SK-N-SH (cell line): ENCODE data around the gene P3R3URF. TPM values are rescaled to one million over a fixed set of nuclear protein-coding genes. Genes with fewer than 3 reads are reported as not detected.

Experiments used
- CTCF ChIA-PET: fragments of 300-600, 350-600 bp; formaldehyde crosslinking; extraction: SDS; loops from one replicate; lab custom pipeline; 2021; lab: Yijun Ruan, JAX
- POLR2A ChIA-PET: fragments of 350-600 bp; sonication (Branson Sonifier 250); formaldehyde crosslinking; extraction: SDS; loops from one replicate; lab custom pipeline; 2020; ENCODE audit warnings: antibody characterized with exemption, inconsistent platforms; lab: Yijun Ruan, JAX
- DNase-seq: peaks from one replicate; pipeline ENCODE4 v3.0.0; 2012
- H2AFZ ChIP-seq: fragments of 200-600 bp; sonication (generic); 2 replicates; pipeline ENCODE4 v1.8.1; 2016; ENCODE audit warnings: antibody characterized with exemption, mild to moderate bottlenecking, low read depth
- H3F3A ChIP-seq: fragments of 200-600 bp; sonication (generic); replicated peaks from 2 replicates; pipeline ENCODE3; 2016; ENCODE audit warnings: antibody characterized with exemption, mild to moderate bottlenecking; ENCODE audit not compliant: insufficient read depth
- H3K27ac ChIP-seq, 2 experiments: fragments of 200-500 bp in 1 of 2; fragments of 200-600 bp in 1 of 2; sonication (Bioruptor generic) in 1 of 2; sonication (generic), shearing (Covaris generic) in 1 of 2; 2 replicates each; pipeline versions ENCODE4 v1.5.1 to v1.6.1; 2014 to 2016; ENCODE audit warnings: low read depth in 2 of 2, inconsistent platforms in 1 of 2, low read length in 1 of 2, mild to moderate bottlenecking in 1 of 2, mixed read lengths in 1 of 2
- H3K27me3 ChIP-seq: fragments of 200-600 bp; sonication (generic), shearing (Covaris generic); 2 replicates; pipeline ENCODE4 v1.6.1; 2016; ENCODE audit warnings: mixed run types; ENCODE audit not compliant: insufficient read depth
- H3K36me3 ChIP-seq, 2 experiments: fragments of 200-500 bp in 1 of 2; fragments of 200-600 bp in 1 of 2; sonication (Bioruptor generic) in 1 of 2; sonication (generic) in 1 of 2; replicated peaks in 1 of 2; 2 replicates each; pipeline versions ENCODE3 to v1.5.1; 2014 to 2016; ENCODE audit warnings: low read length in 1 of 2, mild to moderate bottlenecking in 1 of 2; ENCODE audit not compliant: insufficient read depth in 2 of 2, control insufficient read depth in 1 of 2
- H3K4me1 ChIP-seq, 2 experiments: fragments of 200-500 bp in 1 of 2; fragments of 200-600 bp in 1 of 2; sonication (Bioruptor generic) in 1 of 2; sonication (generic), shearing (Covaris generic) in 1 of 2; 2 replicates each; pipeline versions ENCODE4 v1.5.1 to v1.6.1; 2014 to 2016; ENCODE audit warnings: low read depth in 1 of 2, low read length in 1 of 2, mixed run types in 1 of 2; ENCODE audit not compliant: insufficient read depth in 2 of 2, control insufficient read depth in 1 of 2
- H3K4me2 ChIP-seq: fragments of 200-600 bp; sonication (generic), shearing (Covaris generic); 2 replicates; pipeline ENCODE4 v1.6.1; 2017; ENCODE audit warnings: mixed run types
- H3K4me3 ChIP-seq, 2 experiments: fragments of 200-500 bp in 1 of 2; fragments of 200-600 bp in 1 of 2; sonication (Bioruptor generic) in 1 of 2; sonication (generic), shearing (Covaris generic) in 1 of 2; 2 replicates each; pipeline versions ENCODE4 v1.5.1 to v1.8.1; 2014 to 2016; ENCODE audit warnings: low read depth in 2 of 2, inconsistent platforms in 1 of 2, low read length in 1 of 2, mild to moderate bottlenecking in 1 of 2, mixed read lengths in 1 of 2, moderate library complexity in 1 of 2
- H3K79me2 ChIP-seq: fragments of 200-600 bp; sonication (generic); 2 replicates; pipeline ENCODE4 v1.8.1; 2017; ENCODE audit warnings: mild to moderate bottlenecking; ENCODE audit not compliant: insufficient read depth
- H3K9ac ChIP-seq: fragments of 200-600 bp; sonication (generic); 2 replicates; pipeline ENCODE4 v1.6.1; 2017; ENCODE audit warnings: mixed run types
- H3K9me2 ChIP-seq: fragments of 200-600 bp; sonication (generic); 2 replicates; pipeline ENCODE4 v1.6.1; 2017; ENCODE audit warnings: mixed run types
- H3K9me3 ChIP-seq: fragments of 200-600 bp; sonication (generic); 2 replicates; pipeline ENCODE4 v1.6.1; 2017; ENCODE audit warnings: mixed run types, mild to moderate bottlenecking, moderate library complexity
- H4K20me1 ChIP-seq: fragments of 200-600 bp; sonication (generic); 2 replicates; pipeline ENCODE4 v1.6.1; 2017; ENCODE audit warnings: mild to moderate bottlenecking, mixed run types; ENCODE audit not compliant: insufficient read depth
- CHD2 ChIP-seq: fragments of 150-350 bp; IDR thresholded peaks from 2 replicates; pipeline ENCODE4 v1.6.1; 2018; ENCODE audit warnings: low read length; ENCODE audit not compliant: partially characterized antibody
- ELF1 ChIP-seq: IDR thresholded peaks from 2 replicates; pipeline ENCODE4 v1.4.0; 2012
- EZH2phosphoT487 ChIP-seq: fragments of 200-600 bp; sonication (generic); IDR thresholded peaks from 2 replicates; pipeline ENCODE4 v1.6.1; 2017; ENCODE audit warnings: low read depth, mixed run types, mild to moderate bottlenecking, antibody characterized with exemption, moderate library complexity, borderline replicate concordance
- FOSL2 ChIP-seq: IDR thresholded peaks from 2 replicates; pipeline ENCODE4 v1.4.0; 2012; ENCODE audit warnings: low read depth, mild to moderate bottlenecking, moderate library complexity, borderline replicate concordance
- GATA2 ChIP-seq: sonication (generic); formaldehyde crosslinking; IDR thresholded peaks from 2 replicates; pipeline ENCODE4 v1.5.0; 2020; ENCODE audit warnings: mild to moderate bottlenecking, missing genetic modification reagents
- JUND ChIP-seq: IDR thresholded peaks from 2 replicates; pipeline ENCODE4 v1.4.0; 2012
- NFIC ChIP-seq: IDR thresholded peaks from 2 replicates; pipeline ENCODE4 v1.4.0; 2012; ENCODE audit warnings: borderline replicate concordance
- NRF1 ChIP-seq: IDR thresholded peaks from 2 replicates; pipeline ENCODE4 v1.6.1; 2012; ENCODE audit warnings: low read depth, mild to moderate bottlenecking, low read length
- POLR2AphosphoS5 ChIP-seq: IDR thresholded peaks from 2 replicates; pipeline ENCODE4 v1.6.1; 2012; ENCODE audit warnings: low read depth, low read length
- RCOR1 ChIP-seq: fragments of 150-350 bp; IDR thresholded peaks from 2 replicates; pipeline ENCODE4 v1.6.1; 2017; ENCODE audit warnings: antibody characterized with exemption, low read length
- RFX5 ChIP-seq: IDR thresholded peaks from 2 replicates; pipeline ENCODE4 v1.6.1; 2012; ENCODE audit warnings: mild to moderate bottlenecking, improper control_type of control experiment, low read length
- SIN3A ChIP-seq: IDR thresholded peaks from 2 replicates; pipeline ENCODE4 v1.6.1; 2012; ENCODE audit warnings: low read depth, mild to moderate bottlenecking, low read length, moderate library complexity, borderline replicate concordance
- TCF12 ChIP-seq: IDR thresholded peaks from 2 replicates; pipeline ENCODE4 v1.4.0; 2012
- WGBS: methylation state at CpG from one replicate; pipeline ENCODE4 v1.1.6; 2017; ENCODE audit warnings: low lambda C conversion rate; 5-methylcytosine and 5-hydroxymethylcytosine counted together
- polyA plus RNA-seq, 3 experiments: library from polyadenylated mRNA; depleted of rRNA; stranded (reverse); fragments of >200 nt; gene quantifications; 2 replicates each; pipeline ENCODE4 v1.2.3, GENCODE V29; 2012
- TF ChIP-seq, protein P1 (sequence below): IDR thresholded peaks from 2 replicates; pipeline ENCODE4 v1.4.0; 2012; ENCODE audit warnings: low read depth, borderline replicate concordance
- TF ChIP-seq, protein P2 (sequence below): fragments of 200-600 bp; sonication (generic); IDR thresholded peaks from 2 replicates; pipeline ENCODE4 v1.6.1; 2017; ENCODE audit warnings: antibody characterized with exemption, mild to moderate bottlenecking, moderate library complexity

The P3R3URF gene
- polyA plus RNA-seq, 1 of the 3 experiments (the other 2 are of a cell fraction) = not detected

DNA sequence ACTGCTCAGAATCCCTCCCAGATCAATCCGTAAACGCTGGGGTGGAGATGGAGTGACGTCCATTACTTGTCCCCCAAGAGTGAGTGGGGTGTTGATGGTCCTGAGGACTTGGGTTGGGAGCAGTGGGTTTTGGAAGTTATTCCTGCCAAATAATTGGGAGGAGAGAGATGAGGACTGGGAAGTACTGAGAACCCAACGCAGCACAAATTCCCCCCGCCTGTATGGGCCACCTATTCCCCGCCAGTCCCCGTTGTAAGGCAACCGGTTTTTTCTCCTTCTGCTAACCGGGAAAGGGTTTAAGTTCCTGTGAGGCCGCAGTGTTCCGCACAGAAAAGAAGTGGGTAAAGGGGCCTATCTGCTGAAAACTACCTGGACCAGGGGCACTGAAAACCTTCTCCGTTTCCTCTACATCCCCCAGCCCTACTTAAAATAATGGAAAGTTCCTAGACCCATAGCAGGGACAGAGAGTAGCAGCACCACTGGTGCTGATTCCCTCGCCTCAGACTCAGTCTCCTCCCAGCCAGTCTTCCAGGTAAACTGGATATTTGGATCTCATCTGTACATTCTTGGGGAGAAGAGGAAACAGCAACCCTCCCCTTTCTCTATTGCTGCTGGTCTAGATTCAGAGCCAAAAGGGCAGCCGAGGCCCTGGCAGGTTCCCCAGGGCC, 27.6 kb upstream of the P3R3URF start:
- H3K79me2 ChIP-seq = peaks cover under 1% of the 10 kb centered on the region; the same call in 1 of the 2 replicates
- no peaks in the 10 kb centered on the region for H3K27me3 ChIP-seq
- peak overlapping the region; percentile 67 to 98 for H3K4me3 ChIP-seq
- peak overlapping the region; percentile 82 for H3K9ac ChIP-seq
- peaks cover 4 to 13% of the 10 kb centered on the region in 2 experiments; a peak in 1 of 4 replicates for H3K4me1 ChIP-seq
- no peaks in the 10 kb centered on the region for H3K9me2 ChIP-seq
- H3K4me2 ChIP-seq = peak overlapping the region; percentile 99
- H3F3A ChIP-seq = peaks cover 7% of the 10 kb centered on the region
- ChIA-PET CTCF (interaction anchor here (1.0 to 6.8 kb wide), 3 partner anchors 20 to 166 kb away, joined by 3 to 29 read pairs (median 3); no protein-coding TSS in a partner anchor), POLR2A (no interaction called here)
- TF ChIP-seq CHD2 (no peak), RCOR1 (no peak), RFX5 (no peak), TCF12 (no peak), ELF1 (no peak), FOSL2 (no peak), NRF1 (no peak), JUND (no peak), EZH2phosphoT487 (no peak)
- TF ChIP-seq, protein P1, sequence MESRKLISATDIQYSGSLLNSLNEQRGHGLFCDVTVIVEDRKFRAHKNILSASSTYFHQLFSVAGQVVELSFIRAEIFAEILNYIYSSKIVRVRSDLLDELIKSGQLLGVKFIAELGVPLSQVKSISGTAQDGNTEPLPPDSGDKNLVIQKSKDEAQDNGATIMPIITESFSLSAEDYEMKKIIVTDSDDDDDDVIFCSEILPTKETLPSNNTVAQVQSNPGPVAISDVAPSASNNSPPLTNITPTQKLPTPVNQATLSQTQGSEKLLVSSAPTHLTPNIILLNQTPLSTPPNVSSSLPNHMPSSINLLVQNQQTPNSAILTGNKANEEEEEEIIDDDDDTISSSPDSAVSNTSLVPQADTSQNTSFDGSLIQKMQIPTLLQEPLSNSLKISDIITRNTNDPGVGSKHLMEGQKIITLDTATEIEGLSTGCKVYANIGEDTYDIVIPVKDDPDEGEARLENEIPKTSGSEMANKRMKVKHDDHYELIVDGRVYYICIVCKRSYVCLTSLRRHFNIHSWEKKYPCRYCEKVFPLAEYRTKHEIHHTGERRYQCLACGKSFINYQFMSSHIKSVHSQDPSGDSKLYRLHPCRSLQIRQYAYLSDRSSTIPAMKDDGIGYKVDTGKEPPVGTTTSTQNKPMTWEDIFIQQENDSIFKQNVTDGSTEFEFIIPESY = no peak
- H2AFZ ChIP-seq = peak overlapping the region; percentile 97
- H3K27ac ChIP-seq = no peak overlapping the region
- peak; percentile 36 for DNase-seq
- no peaks in the 10 kb centered on the region for H4K20me1 ChIP-seq
- 67% methylated on average over 14 of the region's 14 CpGs for WGBS
- no peaks in the 10 kb centered on the region for H3K9me3 ChIP-seq
- no peaks in the 10 kb centered on the region for H3K36me3 ChIP-seq

DNA sequence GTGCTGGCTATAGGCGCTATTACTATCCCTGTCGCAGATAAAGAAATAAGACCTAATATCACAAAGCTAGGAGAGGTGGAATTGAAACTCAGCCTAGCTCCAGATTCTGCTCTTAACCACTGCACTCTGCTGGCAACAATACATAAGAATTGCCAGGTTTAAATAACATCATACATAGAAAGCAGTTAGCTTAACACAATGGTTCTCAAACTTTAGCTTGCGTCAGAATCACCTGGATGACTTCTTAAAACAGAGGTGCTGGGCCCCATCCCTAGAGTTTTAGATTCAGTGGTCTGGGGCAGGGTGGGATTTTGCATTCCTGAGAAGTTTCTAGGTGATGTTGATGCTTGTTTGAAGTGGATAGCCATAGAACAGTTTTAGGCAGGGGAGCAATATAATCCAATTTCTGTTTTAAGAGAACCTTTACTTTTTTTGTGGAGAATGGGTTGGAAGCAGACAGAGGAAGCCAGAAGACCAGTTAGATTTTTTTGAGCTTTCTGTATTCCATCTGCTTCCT, 23.0 kb upstream of the P3R3URF start:
- 86% methylated on average over 3 of the region's 3 CpGs for WGBS
- H3K4me3 ChIP-seq = peak overlapping the region; percentile 70 to 76
- H3K4me2 ChIP-seq = peak overlapping the region; percentile 83
- peaks cover 6 to 22% of the 10 kb centered on the region in 2 experiments; a peak in 2 of 4 replicates for H3K4me1 ChIP-seq
- no peaks in the 10 kb centered on the region for H3K9me3 ChIP-seq
- DNase-seq = no peak
- H3K36me3 ChIP-seq = peaks cover 5 to 23% of the 10 kb centered on the region in 2 experiments
- no peaks in the 10 kb centered on the region for H3K9me2 ChIP-seq
- H3K79me2 ChIP-seq = peaks cover 33% of the 10 kb centered on the region
- no peaks in the 10 kb centered on the region for H4K20me1 ChIP-seq
- TF ChIP-seq, protein P2, sequence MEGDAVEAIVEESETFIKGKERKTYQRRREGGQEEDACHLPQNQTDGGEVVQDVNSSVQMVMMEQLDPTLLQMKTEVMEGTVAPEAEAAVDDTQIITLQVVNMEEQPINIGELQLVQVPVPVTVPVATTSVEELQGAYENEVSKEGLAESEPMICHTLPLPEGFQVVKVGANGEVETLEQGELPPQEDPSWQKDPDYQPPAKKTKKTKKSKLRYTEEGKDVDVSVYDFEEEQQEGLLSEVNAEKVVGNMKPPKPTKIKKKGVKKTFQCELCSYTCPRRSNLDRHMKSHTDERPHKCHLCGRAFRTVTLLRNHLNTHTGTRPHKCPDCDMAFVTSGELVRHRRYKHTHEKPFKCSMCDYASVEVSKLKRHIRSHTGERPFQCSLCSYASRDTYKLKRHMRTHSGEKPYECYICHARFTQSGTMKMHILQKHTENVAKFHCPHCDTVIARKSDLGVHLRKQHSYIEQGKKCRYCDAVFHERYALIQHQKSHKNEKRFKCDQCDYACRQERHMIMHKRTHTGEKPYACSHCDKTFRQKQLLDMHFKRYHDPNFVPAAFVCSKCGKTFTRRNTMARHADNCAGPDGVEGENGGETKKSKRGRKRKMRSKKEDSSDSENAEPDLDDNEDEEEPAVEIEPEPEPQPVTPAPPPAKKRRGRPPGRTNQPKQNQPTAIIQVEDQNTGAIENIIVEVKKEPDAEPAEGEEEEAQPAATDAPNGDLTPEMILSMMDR = no peak
- TF ChIP-seq CHD2 (no peak), SIN3A (no peak), POLR2AphosphoS5 (no peak), EZH2phosphoT487 (no peak), NFIC (no peak), GATA2 (CRISPR knock-in tag) (no peak)
- H3K27me3 ChIP-seq = no peaks in the 10 kb centered on the region
- peak overlapping the region; percentile 68; the same call in 1 of the 2 replicates for H3K9ac ChIP-seq
- POLR2A ChIA-PET = no interaction called here
- CTCF ChIA-PET = interaction anchor here (0.8 to 3.5 kb wide), 5 partner anchors 17 to 162 kb away, joined by 3 to 15 read pairs (median 4); no protein-coding TSS in a partner anchor
- no peak overlapping the region for H3K27ac ChIP-seq
- H3F3A ChIP-seq = peaks cover 8% of the 10 kb centered on the region
- peak overlapping the region; percentile 87; the same call in 1 of the 2 replicates for H2AFZ ChIP-seq
